Activated CD4-positive, alpha-beta T cell treated with anti-CD3 and anti-CD28 coated beads, Interleukin-2, amount 50 U/mL, for 4 hours (primary cell): Measurements from ENCODE around the gene TMEM108.

Experiments
- DNase-seq, 2 experiments: peaks; one replicate each; pipeline ENCODE4 v3.0.0-alpha.2; 2020

TMEM108 gene

GRCh38 chr3:133394561-133395311, 356.5 kb downstream of the TMEM108 start:
- DNase-seq, result no peak

- DNase-seq, result no peak
Observed at GRCh38 chr3:133396906-133397305, 358.7 kb downstream of the TMEM108 start.

- DNase-seq, result no peak
Observed at GRCh38 chr3:133400006-133400515, 361.9 kb downstream of the TMEM108 start, which contains the start of gene BFSP2. Gene BFSP2 (plus strand): TSS chr3:133400056. CDS start chr3:133400084, 28 bp downstream.

GRCh38 chr3:133401374-133402135, 363.4 kb downstream of the TMEM108 start:
- DNase-seq, result no peak

- DNase-seq, result no peak
Observed at GRCh38 chr3:133404920-133405319, 366.7 kb downstream of the TMEM108 start.

GRCh38 chr3:133408366-133408765, 370.2 kb downstream of the TMEM108 start:
- DNase-seq, result no peak

- DNase-seq, result no peak
Observed at GRCh38 chr3:133408961-133409360, 370.8 kb downstream of the TMEM108 start.

- no peak for DNase-seq
Observed at GRCh38 chr3:133410191-133410892, 372.2 kb downstream of the TMEM108 start.

GRCh38 chr3:133412183-133413132, 374.3 kb downstream of the TMEM108 start:
- no peak for DNase-seq

GRCh38 chr3:133413161-133414020, 375.2 kb downstream of the TMEM108 start:
- DNase-seq, result no peak

- no peak for DNase-seq
Observed at GRCh38 chr3:133414021-133414392, 375.8 kb downstream of the TMEM108 start.

GRCh38 chr3:133418361-133418760, 380.2 kb downstream of the TMEM108 start:
- no peak for DNase-seq

- no peak for DNase-seq
Observed at GRCh38 chr3:133419151-133419909, 381.1 kb downstream of the TMEM108 start.

- no peak for DNase-seq
Observed at GRCh38 chr3:133424937-133425869, 387.0 kb downstream of the TMEM108 start.

GRCh38 chr3:133425898-133426297, 387.7 kb downstream of the TMEM108 start:
- no peak for DNase-seq

GRCh38 chr3:133426721-133427120, 388.5 kb downstream of the TMEM108 start:
- no peak for DNase-seq

- no peak for DNase-seq
Observed at GRCh38 chr3:133428552-133428951, 390.4 kb downstream of the TMEM108 start.

- DNase-seq, result no peak
Observed at GRCh38 chr3:133429063-133429462, 390.9 kb downstream of the TMEM108 start.

- no peak for DNase-seq
Observed at GRCh38 chr3:133439563-133439962, 401.4 kb downstream of the TMEM108 start.
